Cerebellar nuclear complex (tissue), 1 donor: Measurements from ENCODE around the gene LMF1.
"Not testable (repeated sequence)": the region's sequence is repeated elsewhere in the genome, so short reads cannot be mapped to it uniquely, and the experiment has no call there.

Experiments used
- DNase-seq, 2 experiments: peaks; one replicate each; lab custom pipeline; 2025; lab: John Stamatoyannopoulos, UW

LMF1 gene

DNA sequence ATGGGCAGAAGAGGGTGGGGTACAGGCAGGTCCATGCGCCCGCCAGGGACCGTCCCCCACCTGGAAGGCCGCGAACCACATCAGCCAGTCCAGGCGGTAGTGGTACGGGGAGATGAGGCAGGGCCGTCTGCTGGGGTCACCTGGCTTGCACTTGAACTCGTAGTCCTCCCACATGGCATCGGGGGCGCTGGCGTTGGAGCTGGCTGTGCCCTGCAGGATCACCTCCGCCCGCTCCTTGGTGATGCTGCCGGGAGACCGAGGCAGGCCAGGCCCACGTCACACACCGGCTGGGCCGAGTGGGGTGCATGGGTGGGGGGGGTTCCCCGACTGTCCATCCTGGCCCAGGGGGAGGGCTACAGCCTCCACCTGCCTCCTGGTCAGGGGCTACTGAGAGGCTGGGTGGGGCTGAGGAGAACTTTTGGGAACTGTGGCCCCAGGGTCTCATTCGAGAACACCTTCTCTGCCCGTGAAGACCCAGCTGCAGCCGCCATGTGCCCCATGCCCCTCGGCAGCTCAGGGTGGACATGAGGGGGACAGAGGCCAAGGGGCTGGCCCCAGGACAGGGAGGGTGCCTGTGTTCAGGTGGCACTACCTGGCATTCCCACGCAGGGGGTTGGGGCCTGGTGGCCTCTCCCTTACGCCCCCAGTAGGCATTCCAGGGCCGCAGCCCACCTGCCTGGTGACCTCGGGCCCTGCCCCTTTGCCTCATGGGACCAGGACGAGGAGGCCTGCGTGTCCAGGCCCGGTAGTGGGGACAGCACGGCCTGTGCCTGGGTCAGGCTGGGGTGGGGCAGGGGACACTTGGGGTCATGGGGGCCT, 100.8 kb downstream of the LMF1 start:
- DNase-seq: no peak

DNA sequence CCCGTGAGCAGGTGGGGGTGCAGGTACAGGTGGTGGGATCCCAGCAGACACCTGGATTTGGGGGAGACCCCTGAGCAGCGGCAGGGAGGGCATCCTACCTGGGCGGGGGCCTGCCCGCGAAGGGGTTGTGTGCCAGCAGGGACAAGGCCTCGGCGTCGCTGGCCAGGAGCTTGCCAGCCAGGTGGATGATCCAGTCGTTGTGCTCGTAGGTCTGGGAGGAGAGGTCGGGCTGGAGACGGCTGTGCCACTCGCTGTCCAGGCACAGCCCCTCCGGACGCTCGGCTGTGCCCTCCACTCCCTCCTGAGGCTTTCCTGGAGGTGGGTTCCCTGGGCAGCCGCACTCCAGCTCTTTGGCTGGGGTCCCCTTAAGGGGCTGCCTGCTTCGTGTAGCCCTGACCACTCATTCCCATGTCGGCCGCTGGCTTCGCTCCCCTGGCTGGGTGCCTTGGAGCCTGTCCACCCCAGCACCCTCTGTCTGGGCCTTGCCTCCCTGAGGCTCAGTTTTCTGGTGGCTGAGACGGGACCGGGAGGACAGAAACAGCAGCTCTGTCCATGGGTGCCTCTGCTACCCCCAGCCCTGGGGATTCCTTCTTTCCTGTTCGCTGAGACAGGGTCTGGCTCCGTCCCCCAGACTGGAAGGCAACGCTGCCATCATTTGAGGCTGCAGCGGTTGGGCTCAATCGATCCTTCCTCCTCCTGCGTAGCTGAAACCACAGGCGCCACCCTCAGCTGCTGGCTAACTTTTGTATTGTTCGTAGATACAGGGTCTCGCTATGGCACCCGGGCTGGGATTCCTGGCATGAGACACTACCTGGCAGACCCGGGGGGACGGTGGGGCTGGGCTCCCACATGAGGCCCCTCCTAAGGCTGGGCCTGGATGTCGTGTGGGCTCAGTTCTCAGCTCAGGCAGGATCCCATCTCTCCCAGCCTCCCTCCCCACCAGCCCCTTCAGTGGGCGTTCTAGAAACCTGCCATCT, 101.7 kb downstream of the LMF1 start:
- no peak for DNase-seq

GRCh38 chr16:868386-868755, 102.4 kb downstream of the LMF1 start:
- no peak for DNase-seq

DNA sequence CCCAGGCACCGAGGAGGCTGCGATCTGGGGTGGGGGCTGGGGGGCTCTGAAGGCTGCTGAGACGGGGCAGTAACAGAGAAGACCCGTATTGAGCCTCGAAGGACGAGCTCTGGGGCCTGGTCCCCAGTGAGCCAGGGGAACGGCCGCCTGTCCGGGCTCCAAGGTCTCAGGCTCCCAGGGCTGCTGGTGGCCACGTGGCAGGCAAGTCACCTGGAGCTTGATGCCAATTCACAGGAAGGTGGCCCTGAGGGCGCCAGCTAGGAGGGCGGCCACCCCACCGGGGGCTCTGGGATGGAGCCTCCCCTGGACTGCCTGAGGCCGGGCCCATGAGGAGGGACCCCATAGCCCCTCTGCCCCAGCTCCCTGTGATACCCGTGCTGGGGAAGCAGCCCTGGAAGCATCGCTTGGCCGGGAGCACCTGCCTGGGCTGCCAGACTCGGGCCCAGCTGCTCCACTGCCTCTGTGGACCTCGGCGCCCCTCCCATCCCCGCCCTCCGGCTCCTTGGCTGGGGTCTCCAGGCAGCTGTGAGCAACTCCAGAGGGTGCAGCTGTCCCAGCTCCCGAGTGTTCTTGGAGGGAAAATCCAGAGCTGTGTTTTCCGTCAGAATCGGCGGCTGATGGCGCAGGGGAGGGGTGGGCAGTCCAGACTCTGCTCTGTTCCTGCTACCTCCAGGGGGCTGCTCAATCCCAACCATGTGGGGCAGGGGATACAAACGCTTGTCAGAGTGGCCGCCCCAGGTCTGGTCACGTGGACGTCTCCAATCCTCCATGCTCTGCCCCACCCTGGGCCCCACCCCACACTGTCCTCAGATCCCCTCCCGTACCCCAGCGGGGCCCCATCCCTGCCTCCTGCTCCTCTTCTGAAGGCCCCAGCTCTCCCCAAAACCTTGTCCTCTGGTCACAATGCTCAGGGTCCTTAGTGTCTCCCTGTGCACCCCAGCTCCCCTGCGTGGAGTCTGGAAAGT, 103.1 kb downstream of the LMF1 start:
- DNase-seq: no peak

GRCh38 chr16:866252-866896, 104.4 kb downstream of the LMF1 start:
- no peak for DNase-seq

DNA sequence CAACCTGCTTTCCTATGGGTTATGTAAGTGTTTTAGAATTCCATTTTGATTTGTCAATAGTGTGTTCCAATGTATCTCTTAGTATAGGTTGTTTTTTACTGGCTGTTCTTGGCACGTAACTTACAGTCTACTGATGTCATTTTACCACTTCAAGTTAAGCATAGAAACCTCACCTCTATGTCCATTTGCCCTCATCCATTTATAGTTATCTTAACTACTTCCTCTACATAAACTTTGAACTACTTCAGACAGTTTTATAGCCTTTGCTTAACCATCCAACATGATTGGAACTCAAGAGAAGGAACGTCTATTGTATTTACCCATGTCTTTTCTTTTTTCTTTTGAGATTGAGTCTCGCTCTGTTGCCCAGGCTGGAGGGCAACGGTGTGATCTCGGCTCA, 105.8 kb downstream of the LMF1 start:
- no peak for DNase-seq

- no peak for DNase-seq
Measured at GRCh38 chr16:861446-861845, 109.3 kb downstream of the LMF1 start.

- no peak for DNase-seq
Measured at GRCh38 chr16:860891-861290, 109.9 kb downstream of the LMF1 start.

GRCh38 chr16:858971-859370, 111.8 kb downstream of the LMF1 start:
- not testable (repeated sequence) for DNase-seq

DNA sequence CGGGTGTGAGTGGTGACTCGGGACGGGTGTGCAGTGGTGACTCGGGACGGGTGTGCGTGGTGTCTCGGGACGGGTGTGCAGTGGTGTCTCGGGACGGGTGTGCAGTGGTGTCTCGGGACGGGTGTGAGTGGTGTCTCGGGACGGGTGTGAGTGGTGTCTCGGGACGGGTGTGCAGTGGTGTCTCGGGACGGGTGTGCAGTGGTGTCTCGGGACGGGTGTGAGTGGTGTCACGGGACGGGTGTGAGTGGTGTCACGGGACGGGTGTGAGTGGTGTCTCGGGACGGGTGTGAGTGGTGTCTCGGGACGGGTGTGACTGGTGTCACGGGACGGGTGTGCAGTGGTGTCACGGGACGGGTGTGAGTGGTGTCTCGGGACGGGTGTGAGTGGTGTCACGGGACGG, 112.3 kb downstream of the LMF1 start:
- DNase-seq: not testable (repeated sequence)

- no peak for DNase-seq
Measured at GRCh38 chr16:856811-857210, 114.0 kb downstream of the LMF1 start.

DNA sequence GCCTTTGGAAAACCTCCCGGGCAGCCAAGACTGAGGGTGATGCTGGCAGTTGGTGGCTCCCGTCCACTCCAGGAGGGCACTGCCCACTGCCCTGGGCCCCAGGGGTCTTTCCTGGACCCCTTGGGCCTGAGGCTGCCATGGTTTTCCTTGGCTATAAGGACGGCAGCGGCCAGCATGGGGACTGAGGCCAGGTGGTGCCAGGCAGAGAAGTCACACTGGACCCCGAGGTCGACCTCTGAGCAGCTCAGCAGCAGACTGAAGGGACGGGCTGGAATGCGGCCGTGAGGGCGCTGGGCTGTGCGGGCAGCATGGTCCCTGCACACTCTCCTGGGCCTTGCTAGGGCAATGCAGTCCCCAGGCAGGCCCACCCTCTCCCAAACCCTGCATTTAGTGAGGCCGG, 114.7 kb downstream of the LMF1 start:
- DNase-seq: no peak

- no peak for DNase-seq
Measured at GRCh38 chr16:855471-855870, 115.3 kb downstream of the LMF1 start.

GRCh38 chr16:854808-855410, 115.9 kb downstream of the LMF1 start:
- DNase-seq: no peak

DNA sequence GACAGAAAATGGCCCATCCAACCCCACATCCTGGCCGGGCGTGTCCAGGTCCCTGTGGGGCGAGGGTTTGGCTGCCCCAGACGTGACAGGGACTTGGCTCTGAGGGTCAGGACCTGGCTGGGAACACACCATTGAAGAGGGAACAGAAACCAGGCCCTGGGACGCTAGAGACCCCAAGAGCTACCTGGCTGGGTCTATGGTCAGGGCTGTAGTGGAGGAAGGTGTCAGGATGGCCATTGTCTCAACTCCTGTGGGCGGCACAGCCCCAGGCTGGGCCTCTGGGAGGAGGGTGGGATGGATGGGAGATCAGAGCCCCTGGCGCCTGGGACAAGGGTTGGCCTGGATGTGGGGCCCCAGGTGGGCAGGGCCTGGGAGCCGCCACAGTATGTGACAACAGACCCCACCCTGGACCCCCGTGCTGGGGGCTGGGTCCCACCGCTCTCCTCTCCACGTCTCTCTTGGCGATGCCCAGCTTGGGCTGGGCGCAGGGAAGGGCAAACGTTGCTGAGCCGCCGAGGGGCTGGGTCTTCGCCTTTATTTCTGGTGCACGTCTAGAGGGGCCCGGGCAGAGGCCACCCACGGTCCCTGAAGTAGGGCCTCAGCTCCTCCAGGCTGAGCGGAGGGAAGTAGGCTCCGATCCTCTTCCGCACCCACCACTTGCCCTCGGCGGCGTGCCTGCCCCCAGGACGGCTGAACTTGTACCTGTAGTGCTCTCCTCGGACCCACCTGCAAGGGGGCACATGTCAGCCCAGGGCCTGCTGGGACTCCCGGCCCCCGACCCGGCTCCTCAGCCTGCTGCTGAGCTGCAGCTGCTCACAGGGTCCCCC, 116.6 kb downstream of the LMF1 start:
- no peak for DNase-seq

GRCh38 chr16:853306-853705, 117.5 kb downstream of the LMF1 start:
- no peak for DNase-seq

DNA sequence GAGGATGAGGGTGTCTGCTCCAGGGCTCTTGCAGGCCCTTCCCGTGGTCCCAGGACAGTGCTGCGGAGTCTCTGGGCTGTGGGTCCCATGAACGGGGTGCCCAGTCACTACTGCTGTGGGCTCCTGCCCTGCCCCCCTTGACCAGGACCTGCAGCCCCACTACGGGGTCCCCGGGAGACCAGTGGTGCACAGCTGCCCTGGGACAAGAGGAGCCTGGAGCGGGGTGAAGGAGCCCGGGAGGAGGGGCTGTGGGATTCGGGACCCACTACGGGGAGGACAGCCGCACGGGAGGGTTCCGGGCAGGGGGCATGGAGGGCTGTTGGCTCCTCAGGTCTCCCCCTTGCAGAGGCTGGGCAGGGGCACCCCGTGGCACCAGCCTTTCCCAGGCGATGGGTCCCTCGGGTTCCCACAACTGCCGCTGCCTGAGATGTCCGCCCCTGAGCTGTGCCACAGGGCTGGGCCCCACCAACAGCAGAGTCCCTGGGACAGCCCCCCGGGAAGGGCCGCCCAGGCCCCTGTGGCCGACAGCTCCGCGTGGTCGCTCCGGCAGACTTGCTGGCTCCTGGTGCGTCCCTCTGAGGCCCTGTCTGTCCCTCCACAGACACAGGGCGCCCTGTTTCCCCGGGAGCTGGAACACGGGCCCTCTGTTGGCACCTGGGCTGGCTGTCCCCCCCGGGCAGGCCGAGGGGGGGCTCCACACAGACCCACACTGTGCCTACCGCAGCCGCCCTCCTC, 118.2 kb downstream of the LMF1 start:
- DNase-seq: no peak

DNA sequence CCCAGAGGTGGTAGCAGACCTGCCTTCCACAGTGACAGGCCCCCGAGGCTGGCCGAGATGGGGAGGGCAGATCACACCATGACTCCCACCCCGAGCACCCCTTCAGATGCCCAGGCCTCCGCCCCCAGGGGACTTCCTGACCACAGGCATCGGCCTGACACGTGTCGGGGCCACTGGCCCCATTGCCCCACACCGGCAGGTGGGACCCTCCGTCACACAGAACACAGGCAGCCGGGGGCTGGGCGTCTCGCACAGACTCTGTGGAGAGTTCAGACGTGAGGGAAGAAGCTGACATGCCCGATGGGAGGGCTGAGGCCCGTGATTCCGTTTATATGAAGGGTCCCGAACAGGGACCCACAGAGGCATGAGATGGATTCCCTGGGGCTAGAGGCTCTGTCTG, 118.9 kb downstream of the LMF1 start:
- DNase-seq: no peak

GRCh38 chr16:851209-851810, 119.5 kb downstream of the LMF1 start:
- no peak for DNase-seq
